ENCODE results near the gene KDM2B. TPM values are rescaled to one million over a fixed set of nuclear protein-coding genes. Genes with fewer than 3 reads are reported as not detected.

KDM2B gene
- total and polyA plus RNA-seq, 2 donors from 2014 or later = 6.2 to 19.7 TPM

DNA sequence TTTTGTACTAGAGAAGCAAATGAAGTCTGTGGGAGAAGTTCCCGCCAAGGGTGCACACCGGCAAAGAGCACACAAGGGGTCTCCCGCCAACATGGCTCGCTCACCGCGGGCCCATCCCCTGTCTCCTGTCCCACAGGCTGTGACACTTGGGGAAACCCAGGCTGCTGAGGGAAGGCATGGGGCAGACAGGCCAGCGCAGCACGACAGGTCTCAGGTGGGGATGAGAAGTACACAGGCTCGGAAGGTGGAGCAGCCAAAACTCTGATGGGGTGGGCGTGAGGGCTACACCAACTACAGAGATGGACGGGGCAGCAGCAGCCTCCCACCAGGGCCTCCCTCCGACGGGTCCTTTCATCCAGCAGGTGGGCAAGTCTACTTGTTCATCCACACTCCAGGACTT lies 116.5 kb downstream of the KDM2B start:
- intact Hi-C loops (cut with DNase I) = no loop called here

GRCh38 chr12:121461048-121461447 lies 119.8 kb downstream of the KDM2B start:
- H3K4me3 ChIP-seq (ENCODE audit: low read length in 3 of 3) = no peak overlapping the region
- H3K27me3 ChIP-seq (ENCODE audit: control insufficient read depth, insufficient read depth, low read length) = no peaks in the 10 kb centered on the region
- H3K9ac ChIP-seq (ENCODE audit: low read length in 3 of 3) = no peak overlapping the region
- peaks cover 0 to 4% (median 0%) of the 10 kb centered on the region in 3 donors for H3K4me1 ChIP-seq (ENCODE audit: control insufficient read depth in 2 of 3, insufficient read depth in 2 of 3, low read depth in 1 of 3, low read length in 3 of 3)
- TF ChIP-seq, protein P1, sequence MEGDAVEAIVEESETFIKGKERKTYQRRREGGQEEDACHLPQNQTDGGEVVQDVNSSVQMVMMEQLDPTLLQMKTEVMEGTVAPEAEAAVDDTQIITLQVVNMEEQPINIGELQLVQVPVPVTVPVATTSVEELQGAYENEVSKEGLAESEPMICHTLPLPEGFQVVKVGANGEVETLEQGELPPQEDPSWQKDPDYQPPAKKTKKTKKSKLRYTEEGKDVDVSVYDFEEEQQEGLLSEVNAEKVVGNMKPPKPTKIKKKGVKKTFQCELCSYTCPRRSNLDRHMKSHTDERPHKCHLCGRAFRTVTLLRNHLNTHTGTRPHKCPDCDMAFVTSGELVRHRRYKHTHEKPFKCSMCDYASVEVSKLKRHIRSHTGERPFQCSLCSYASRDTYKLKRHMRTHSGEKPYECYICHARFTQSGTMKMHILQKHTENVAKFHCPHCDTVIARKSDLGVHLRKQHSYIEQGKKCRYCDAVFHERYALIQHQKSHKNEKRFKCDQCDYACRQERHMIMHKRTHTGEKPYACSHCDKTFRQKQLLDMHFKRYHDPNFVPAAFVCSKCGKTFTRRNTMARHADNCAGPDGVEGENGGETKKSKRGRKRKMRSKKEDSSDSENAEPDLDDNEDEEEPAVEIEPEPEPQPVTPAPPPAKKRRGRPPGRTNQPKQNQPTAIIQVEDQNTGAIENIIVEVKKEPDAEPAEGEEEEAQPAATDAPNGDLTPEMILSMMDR (IDR thresholded peaks at IDR 0.05; ENCODE audit: borderline replicate concordance, extremely low read depth, insufficient read depth) = no peak
- H3K9me3 ChIP-seq (ENCODE audit: control insufficient read depth in 2 of 3, insufficient read depth in 1 of 3, low read length in 3 of 3) = no peaks in the 10 kb centered on the region
- peak in 1 of 5 donors; percentile 23 for DNase-seq
- H3K36me3 ChIP-seq (ENCODE audit: control insufficient read depth in 2 of 3, insufficient read depth in 3 of 3, low read length in 3 of 3) = no peaks in the 10 kb centered on the region
- intact Hi-C loops (cut with DNase I) = no loop called here
- H3K27ac ChIP-seq (ENCODE audit: low read depth in 2 of 2, low read length in 2 of 2) = no peak overlapping the region
- no peak for FAIRE-seq

More for the DNA sequence above, 116.5 kb downstream of the KDM2B start:
- H3K27ac ChIP-seq (ENCODE audit: low read depth in 2 of 2, low read length in 2 of 2) = no peak overlapping the region
- H3K4me3 ChIP-seq (ENCODE audit: low read length in 3 of 3) = no peak overlapping the region
- H3K4me1 ChIP-seq (ENCODE audit: control insufficient read depth in 2 of 3, insufficient read depth in 2 of 3, low read depth in 1 of 3, low read length in 3 of 3) = peaks cover 0 to 5% (median 2%) of the 10 kb centered on the region in 3 donors
- no peak overlapping the region for H3K9ac ChIP-seq (ENCODE audit: low read length in 3 of 3)
- H3K36me3 ChIP-seq (ENCODE audit: control insufficient read depth in 2 of 3, insufficient read depth in 3 of 3, low read length in 3 of 3) = no peaks in the 10 kb centered on the region
- H3K9me3 ChIP-seq (ENCODE audit: control insufficient read depth in 2 of 3, insufficient read depth in 1 of 3, low read length in 3 of 3) = no peaks in the 10 kb centered on the region
- no peak for DNase-seq
- no peaks in the 10 kb centered on the region for H3K27me3 ChIP-seq (ENCODE audit: control insufficient read depth, insufficient read depth, low read length)
- FAIRE-seq = no peak
- TF ChIP-seq, protein P1 (IDR thresholded peaks at IDR 0.05; ENCODE audit: borderline replicate concordance, extremely low read depth, insufficient read depth) = no peak

- intact Hi-C loops (cut with DNase I) = no loop called here
- peaks cover 0 to 9% (median 4%) of the 10 kb centered on the region in 3 donors for H3K4me1 ChIP-seq (ENCODE audit: control insufficient read depth in 2 of 3, insufficient read depth in 2 of 3, low read depth in 1 of 3, low read length in 3 of 3)
Observed at GRCh38 chr12:121456551-121456950, 124.3 kb downstream of the KDM2B start.

More at GRCh38 chr12:121456551-121456950, 124.3 kb downstream of the KDM2B start:
- H3K27me3 ChIP-seq (ENCODE audit: control insufficient read depth, insufficient read depth, low read length) = no peaks in the 10 kb centered on the region
- TF ChIP-seq, protein P1 (IDR thresholded peaks at IDR 0.05; ENCODE audit: borderline replicate concordance, extremely low read depth, insufficient read depth) = no peak
- H3K9ac ChIP-seq (ENCODE audit: low read length in 3 of 3) = no peak overlapping the region
- no peak overlapping the region for H3K4me3 ChIP-seq (ENCODE audit: low read length in 3 of 3)
- H3K9me3 ChIP-seq (ENCODE audit: control insufficient read depth in 2 of 3, insufficient read depth in 1 of 3, low read length in 3 of 3) = no peaks in the 10 kb centered on the region
- FAIRE-seq = no peak
- peak in 1 of 5 donors; percentile 37 for DNase-seq
- H3K36me3 ChIP-seq (ENCODE audit: control insufficient read depth in 2 of 3, insufficient read depth in 3 of 3, low read length in 3 of 3) = no peaks in the 10 kb centered on the region
- no peak overlapping the region for H3K27ac ChIP-seq (ENCODE audit: low read depth in 2 of 2, low read length in 2 of 2)

Data from kidney (tissue), 14 donors.